ENCODE results near the gene CHRNB4.

Gene CHRNB4

GRCh38 chr15:78634210-78635145 is 6.5 kb downstream of the CHRNB4 start:
- no peak overlapping the region for H3K4me3 ChIP-seq (ENCODE audit: low read depth, low read length)
- DNase-seq (ENCODE audit: low read depth) = no peak
- TF ChIP-seq MAX (IDR thresholded peaks at IDR 0.05; ENCODE audit: low read depth, low read length) = no peak
- no peak for TF ChIP-seq CTCF (IDR thresholded peaks at IDR 0.05; ENCODE audit: low read depth, low read length)
- TF ChIP-seq MYC (IDR thresholded peaks at IDR 0.05; ENCODE audit: low read depth, low read length) = no peak
- no peak for TF ChIP-seq POLR2A (IDR thresholded peaks at IDR 0.05; ENCODE audit: extremely low read depth, insufficient read length)

- no peak for DNase-seq (ENCODE audit: low read depth)
- no peak overlapping the region for H3K4me3 ChIP-seq (ENCODE audit: low read depth, low read length)
- TF ChIP-seq MYC (IDR thresholded peaks at IDR 0.05; ENCODE audit: low read depth, low read length) = no peak
- no peak for TF ChIP-seq CTCF (IDR thresholded peaks at IDR 0.05; ENCODE audit: low read depth, low read length)
- no peak for TF ChIP-seq POLR2A (IDR thresholded peaks at IDR 0.05; ENCODE audit: extremely low read depth, insufficient read length)
- TF ChIP-seq MAX (IDR thresholded peaks at IDR 0.05; ENCODE audit: low read depth, low read length) = no peak
Observed at GRCh38 chr15:78633348-78633747, 7.7 kb downstream of the CHRNB4 start.

DNA sequence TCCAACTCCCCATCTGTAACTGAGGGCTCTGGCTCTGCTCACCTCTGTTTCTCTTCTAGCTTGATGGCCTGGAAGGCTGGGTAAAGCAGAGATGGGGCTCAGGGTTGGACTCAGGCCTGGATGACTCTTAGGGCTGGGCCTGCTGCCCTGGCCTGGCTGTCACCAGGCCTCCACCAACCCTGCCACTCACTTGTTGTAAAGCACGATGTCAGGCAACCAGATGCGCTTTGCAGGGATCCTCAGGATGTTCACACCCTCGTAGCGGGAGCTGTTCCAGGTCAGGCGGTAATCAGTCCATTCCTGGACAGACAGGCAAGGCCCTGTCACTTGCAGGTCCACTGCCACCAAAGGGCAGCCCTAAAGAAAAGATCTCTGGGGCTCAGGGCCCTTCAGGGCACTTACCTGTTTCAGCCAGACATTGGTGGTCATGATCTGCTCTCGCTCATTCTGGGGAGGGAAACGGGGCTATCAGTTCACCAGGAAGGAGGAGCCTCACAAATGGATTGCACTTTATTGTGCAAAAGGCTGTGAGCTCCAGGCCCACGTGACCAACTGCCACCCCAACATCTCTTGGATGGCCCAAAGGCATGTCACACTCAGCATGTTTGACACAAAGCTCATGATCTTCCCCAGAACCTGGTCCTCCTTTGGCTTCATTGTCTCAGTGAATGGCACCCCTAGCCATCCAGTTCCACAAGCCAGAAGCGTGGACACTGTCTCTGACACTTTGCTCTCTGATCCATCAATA is 9.9 kb downstream of the CHRNB4 start:
- no peak for DNase-seq (ENCODE audit: low read depth)
- TF ChIP-seq CTCF (IDR thresholded peaks at IDR 0.05; ENCODE audit: low read depth, low read length) (no peak), POLR2A (IDR thresholded peaks at IDR 0.05; ENCODE audit: extremely low read depth, insufficient read length) (no peak), MAX (IDR thresholded peaks at IDR 0.05; ENCODE audit: low read depth, low read length) (no peak), MYC (IDR thresholded peaks at IDR 0.05; ENCODE audit: low read depth, low read length) (no peak)
- H3K4me3 ChIP-seq (ENCODE audit: low read depth, low read length) = no peak overlapping the region

- TF ChIP-seq MYC (IDR thresholded peaks at IDR 0.05; ENCODE audit: low read depth, low read length) (no peak), MAX (IDR thresholded peaks at IDR 0.05; ENCODE audit: low read depth, low read length) (no peak), CTCF (IDR thresholded peaks at IDR 0.05; ENCODE audit: low read depth, low read length) (no peak), POLR2A (IDR thresholded peaks at IDR 0.05; ENCODE audit: extremely low read depth, insufficient read length) (no peak)
- no peak for DNase-seq (ENCODE audit: low read depth)
- no peak overlapping the region for H3K4me3 ChIP-seq (ENCODE audit: low read depth, low read length)
Observed at GRCh38 chr15:78629716-78630065, 11.3 kb downstream of the CHRNB4 start.

DNA sequence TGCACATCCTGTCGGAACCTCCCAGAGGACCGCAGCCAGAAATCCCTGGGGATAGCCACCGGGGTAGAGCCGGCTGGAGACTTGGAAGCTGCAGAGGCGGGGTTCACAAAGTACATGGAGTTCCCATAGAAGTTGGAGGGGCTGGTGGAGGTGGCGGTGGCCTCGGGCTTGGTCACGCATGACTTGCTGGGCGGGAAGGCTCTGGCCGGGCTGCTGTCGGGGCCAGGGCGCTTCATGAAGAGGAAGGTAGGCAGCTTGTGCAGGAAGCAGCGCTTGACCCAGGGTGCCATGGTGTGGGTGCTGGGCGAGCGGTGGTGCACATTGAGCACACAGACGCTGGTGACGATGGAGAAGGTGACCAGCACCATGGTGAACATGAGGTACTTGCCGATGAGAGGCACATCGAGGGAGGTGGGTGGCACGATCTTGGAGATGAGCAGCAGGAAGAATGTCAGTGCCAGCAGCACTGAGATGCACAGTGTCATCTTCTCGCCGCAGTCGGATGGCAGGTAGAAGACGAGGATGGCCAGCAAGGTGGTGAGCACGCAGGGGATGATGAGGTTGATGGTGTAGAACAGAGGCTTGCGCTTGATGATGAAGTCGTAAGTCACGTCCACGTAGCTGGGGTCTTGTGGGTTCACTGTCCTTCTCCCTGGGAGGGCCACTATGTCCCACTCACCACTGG is 11.8 kb downstream of the CHRNB4 start:
- no peak for TF ChIP-seq POLR2A (IDR thresholded peaks at IDR 0.05; ENCODE audit: extremely low read depth, insufficient read length)
- TF ChIP-seq MYC (IDR thresholded peaks at IDR 0.05; ENCODE audit: low read depth, low read length) = no peak
- TF ChIP-seq MAX (IDR thresholded peaks at IDR 0.05; ENCODE audit: low read depth, low read length) = no peak
- TF ChIP-seq CTCF (IDR thresholded peaks at IDR 0.05; ENCODE audit: low read depth, low read length) = no peak
- DNase-seq (ENCODE audit: low read depth) = no peak
- no peak overlapping the region for H3K4me3 ChIP-seq (ENCODE audit: low read depth, low read length)
